ENCODE measurements around the gene ZNRF3. TPM values are rescaled to one million over a fixed set of nuclear protein-coding genes. Genes with fewer than 3 reads are reported as not detected.

Gene ZNRF3
- total RNA-seq, 1 donor from 2014 or later = 23.1 TPM

- DNase-seq (ENCODE audit: extremely low spot score, unreplicated experiment) = no peak
- Mint-ChIP-seq H3K9me3 (no peaks in the 10 kb centered on the region), H3K27ac (no peak overlapping the region), H3K4me3 (no peak overlapping the region), H3K27me3 (no peaks in the 10 kb centered on the region), H3K36me3 (peaks cover 12% of the 10 kb centered on the region), H3K4me1 (ENCODE audit: unreplicated experiment) (peaks cover 35% of the 10 kb centered on the region)
- no peak for TF ChIP-seq CTCF (conservative IDR thresholded peaks at IDR 0.05)
Observed at GRCh38 chr22:29056472-29056871, 173.1 kb downstream of the ZNRF3 start.

GRCh38 chr22:29060251-29060869 lies 177.0 kb downstream of the ZNRF3 start:
- no peak for TF ChIP-seq CTCF (conservative IDR thresholded peaks at IDR 0.05)
- H3K27ac Mint-ChIP-seq = no peak overlapping the region
- H3K9me3 Mint-ChIP-seq = no peaks in the 10 kb centered on the region
- peaks cover 27% of the 10 kb centered on the region for H3K4me1 Mint-ChIP-seq (ENCODE audit: unreplicated experiment)
- no peaks in the 10 kb centered on the region for H3K27me3 Mint-ChIP-seq
- DNase-seq (ENCODE audit: extremely low spot score, unreplicated experiment) = no peak
- H3K36me3 Mint-ChIP-seq = no peaks in the 10 kb centered on the region
- H3K4me3 Mint-ChIP-seq = no peak overlapping the region

- Mint-ChIP-seq H3K4me3 (no peak overlapping the region), H3K4me1 (ENCODE audit: unreplicated experiment) (peaks cover 22% of the 10 kb centered on the region), H3K36me3 (no peaks in the 10 kb centered on the region), H3K27ac (no peak overlapping the region), H3K27me3 (no peaks in the 10 kb centered on the region), H3K9me3 (no peaks in the 10 kb centered on the region)
- no peak for TF ChIP-seq CTCF (conservative IDR thresholded peaks at IDR 0.05)
- no peak for DNase-seq (ENCODE audit: extremely low spot score, unreplicated experiment)
Observed at GRCh38 chr22:29060931-29061330, 177.6 kb downstream of the ZNRF3 start.

GRCh38 chr22:29061773-29062172 lies 178.4 kb downstream of the ZNRF3 start, which contains the start of gene C22orf31:
Gene C22orf31 (minus strand): TSS chr22:29061831. CDS start chr22:29061792, 39 bp downstream.
- H3K4me3 Mint-ChIP-seq = no peak within 1 kb of the TSS
- H3K9me3 Mint-ChIP-seq = no peaks in the 10 kb centered on the region
- peaks cover 22% of the 10 kb centered on the region for H3K4me1 Mint-ChIP-seq (ENCODE audit: unreplicated experiment)
- H3K27ac Mint-ChIP-seq = no peak within 1 kb of the TSS
- no peak for TF ChIP-seq CTCF (conservative IDR thresholded peaks at IDR 0.05)
- no peaks in the 10 kb centered on the region for H3K36me3 Mint-ChIP-seq
- DNase-seq (ENCODE audit: extremely low spot score, unreplicated experiment) = no peak
- no peaks in the 10 kb centered on the region for H3K27me3 Mint-ChIP-seq

GRCh38 chr22:29062286-29062821 lies 179.0 kb downstream of the ZNRF3 start:
- Mint-ChIP-seq H3K36me3 (no peaks in the 10 kb centered on the region), H3K27me3 (no peaks in the 10 kb centered on the region), H3K4me3 (no peak overlapping the region), H3K9me3 (no peaks in the 10 kb centered on the region), H3K4me1 (ENCODE audit: unreplicated experiment) (peaks cover 22% of the 10 kb centered on the region), H3K27ac (no peak overlapping the region)
- DNase-seq (ENCODE audit: extremely low spot score, unreplicated experiment) = no peak
- no peak for TF ChIP-seq CTCF (conservative IDR thresholded peaks at IDR 0.05)
